Ovary (tissue), 3 donors: ENCODE results near the gene PLXNA3.

Experiments used
- POLR2A ChIP-seq: fragments of 450-650 bp; IDR thresholded peaks from one replicate; pipeline ENCODE4 v1.6.1; 2017; ENCODE audit warnings: antibody characterized with exemption, mild to moderate bottlenecking, moderate library complexity
- TF ChIP-seq, protein P1 (sequence below), 3 donors: fragments of 450-650 bp in 2 of 3; fragments of 200-600 bp in 1 of 3; IDR thresholded peaks; one replicate each; pipeline versions ENCODE4 v1.5.1 to v1.8.0; 2016 to 2022; ENCODE audit warnings: antibody characterized with exemption in 3 of 3, mild to moderate bottlenecking in 1 of 3
- donor health status: DM: no; HTN: no; CAD: no.

DNA sequence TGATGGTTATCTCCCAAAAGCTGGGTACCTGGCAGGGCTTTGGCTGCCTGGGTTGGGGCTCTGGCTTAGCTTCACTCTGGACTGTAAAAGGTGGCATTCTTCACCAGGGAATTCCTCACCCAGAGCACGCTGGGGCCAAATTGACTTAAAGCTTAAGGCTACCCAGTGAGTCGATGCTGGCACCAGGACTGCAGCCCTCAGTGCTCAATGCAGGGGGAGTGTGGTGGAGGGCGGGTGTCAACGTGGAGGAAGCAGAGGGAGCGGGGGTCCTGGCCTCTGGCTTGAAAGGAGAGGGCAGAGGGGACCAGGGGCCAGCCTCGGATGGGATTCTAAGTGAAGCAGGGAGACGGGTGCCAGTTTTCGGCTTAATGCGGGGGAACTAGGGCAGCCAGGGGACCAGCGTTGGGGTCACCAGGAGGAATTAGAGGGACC is 14.6 kb upstream of the PLXNA3 start:
- TF ChIP-seq, protein P1, sequence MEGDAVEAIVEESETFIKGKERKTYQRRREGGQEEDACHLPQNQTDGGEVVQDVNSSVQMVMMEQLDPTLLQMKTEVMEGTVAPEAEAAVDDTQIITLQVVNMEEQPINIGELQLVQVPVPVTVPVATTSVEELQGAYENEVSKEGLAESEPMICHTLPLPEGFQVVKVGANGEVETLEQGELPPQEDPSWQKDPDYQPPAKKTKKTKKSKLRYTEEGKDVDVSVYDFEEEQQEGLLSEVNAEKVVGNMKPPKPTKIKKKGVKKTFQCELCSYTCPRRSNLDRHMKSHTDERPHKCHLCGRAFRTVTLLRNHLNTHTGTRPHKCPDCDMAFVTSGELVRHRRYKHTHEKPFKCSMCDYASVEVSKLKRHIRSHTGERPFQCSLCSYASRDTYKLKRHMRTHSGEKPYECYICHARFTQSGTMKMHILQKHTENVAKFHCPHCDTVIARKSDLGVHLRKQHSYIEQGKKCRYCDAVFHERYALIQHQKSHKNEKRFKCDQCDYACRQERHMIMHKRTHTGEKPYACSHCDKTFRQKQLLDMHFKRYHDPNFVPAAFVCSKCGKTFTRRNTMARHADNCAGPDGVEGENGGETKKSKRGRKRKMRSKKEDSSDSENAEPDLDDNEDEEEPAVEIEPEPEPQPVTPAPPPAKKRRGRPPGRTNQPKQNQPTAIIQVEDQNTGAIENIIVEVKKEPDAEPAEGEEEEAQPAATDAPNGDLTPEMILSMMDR (IDR thresholded peaks at IDR 0.05), result no peak
- TF ChIP-seq POLR2A, result no peak
